ENCODE results near the gene BUB3.

- TF ChIP-seq CTCF (conservative IDR thresholded peaks at IDR 0.05) (no peak), ZFX (IDR thresholded peaks at IDR 0.05) (no peak)
These were observed 20.5 kb upstream of the BUB3 start for GRCh38 chr10:123133541-123134342.

Measured in C4-2B (cell line).